ENCODE measurements around the gene FCRL5.

GRCh38 chr1:157478030-157478429 is 74.3 kb downstream of the FCRL5 start:
- TF ChIP-seq EZH2phosphoT487 (IDR thresholded peaks at IDR 0.05; ENCODE audit: insufficient read depth, low read depth) (no peak), EZH2 (IDR thresholded peaks at IDR 0.05; ENCODE audit: insufficient read depth, poor library complexity, severe bottlenecking) (no peak)
